ENCODE results near the gene DEPP1.
A peak's percentile ranks its signal among the peaks of the same experiment; 100 is the strongest.

The DEPP1 gene

GRCh38 chr10:44933451-44934321, 44.9 kb downstream of the DEPP1 start:
- no peak for DNase-seq (ENCODE audit: low spot score)

GRCh38 chr10:44932517-44933450, 45.8 kb downstream of the DEPP1 start:
- DNase-seq (ENCODE audit: low spot score), result peak; percentile 87

GRCh38 chr10:44931621-44932516, 46.7 kb downstream of the DEPP1 start:
- no peak for DNase-seq (ENCODE audit: low spot score)

GRCh38 chr10:44930904-44931620, 47.5 kb downstream of the DEPP1 start:
- no peak for DNase-seq (ENCODE audit: low spot score)

- DNase-seq (ENCODE audit: low spot score), result no peak
These were observed 49.0 kb downstream of the DEPP1 start for GRCh38 chr10:44929356-44930255.

GRCh38 chr10:44928462-44928861, 50.1 kb downstream of the DEPP1 start:
- no peak for DNase-seq (ENCODE audit: low spot score)

GRCh38 chr10:44927352-44927751, 51.3 kb downstream of the DEPP1 start:
- DNase-seq (ENCODE audit: low spot score), result no peak

GRCh38 chr10:44926751-44927351, 51.8 kb downstream of the DEPP1 start:
- no peak for DNase-seq (ENCODE audit: low spot score)

Data from NAMALWA (cell line).